Endothelial cell of umbilical vein (primary cell): Measurements from ENCODE around the gene GH1.
"Not testable (repeated sequence)": the region's sequence is repeated elsewhere in the genome, so short reads cannot be mapped to it uniquely, and the experiment has no call there.

ENCODE experiments used
- CTCF ChIP-seq, 2 donors: IDR thresholded peaks; 1 replicate in 1 of 2; 2 replicates in 1 of 2; pipeline ENCODE4 v1.5.1; 2011; ENCODE audit warnings: low read length in 2 of 2, mild to moderate bottlenecking in 2 of 2, moderate library complexity in 2 of 2, control low read depth in 1 of 2, inconsistent platforms in 1 of 2, low read depth in 1 of 2; ENCODE audit not compliant: insufficient read depth in 1 of 2; ENCODE audit errors: extremely low read depth in 1 of 2
- EZH2 ChIP-seq: IDR thresholded peaks from 2 replicates; pipeline ENCODE4 v1.6.1; 2012; ENCODE audit warnings: borderline replicate concordance, low read depth, mild to moderate bottlenecking, moderate library complexity, low read length, inconsistent platforms; ENCODE audit not compliant: severe bottlenecking
- POLR2AphosphoS5 ChIP-seq: IDR thresholded peaks from 2 replicates; pipeline ENCODE4 v1.6.1; 2012; ENCODE audit warnings: low read depth, mild to moderate bottlenecking, control low read depth, low read length, moderate library complexity; ENCODE audit not compliant: insufficient read depth

GRCh38 chr17:63920050-63920449 is 1.4 kb upstream of the GH1 start:
- TF ChIP-seq EZH2; CTCF (IDR thresholded peaks at IDR 0.05; ENCODE audit: extremely low read depth in 1 of 2, insufficient read depth in 1 of 2, low read depth in 1 of 2, low read length in 2 of 2); POLR2AphosphoS5: not testable (repeated sequence)
